Natural killer cell (primary cell): Measurements from ENCODE around the gene RABGAP1L. TPM values are rescaled to one million over a fixed set of nuclear protein-coding genes. Genes with fewer than 3 reads are reported as not detected.

ENCODE experiments used
- ATAC-seq, 3 donors: fragments of 150-1000 bp in 2 of 3; fragments of 200-7000 bp in 1 of 3; cut with Tn5 transposase; 1 replicate in 1 of 3; 2 replicates in 2 of 3; pipeline ENCODE4 v1.10.0; 2021; ENCODE audit warnings: mild to moderate bottlenecking in 2 of 3, moderate library complexity in 2 of 3
- DNase-seq, 2 donors: peaks; one replicate each; pipeline versions ENCODE4 v3.0.0 to v3.0.0-alpha.2; 2013 to 2021; ENCODE audit warnings: mixed read lengths in 1 of 2
- H3K27ac ChIP-seq: one replicate; pipeline ENCODE4 v1.5.1; 2013; ENCODE audit warnings: mild to moderate bottlenecking, low read length
- H3K27me3 ChIP-seq: one replicate; pipeline ENCODE4 v1.6.1; 2013; ENCODE audit warnings: low read length; ENCODE audit not compliant: control insufficient read depth, insufficient read depth
- H3K36me3 ChIP-seq: one replicate; pipeline ENCODE4 v1.6.1; 2013; ENCODE audit warnings: low read length; ENCODE audit not compliant: control insufficient read depth, insufficient read depth
- H3K4me1 ChIP-seq: one replicate; pipeline ENCODE4 v1.6.1; 2013; ENCODE audit warnings: low read length; ENCODE audit not compliant: control insufficient read depth, insufficient read depth
- H3K4me3 ChIP-seq: one replicate; pipeline ENCODE4 v1.5.1; 2013; ENCODE audit warnings: low read length
- H3K9me3 ChIP-seq: one replicate; pipeline ENCODE4 v1.6.1; 2013; ENCODE audit warnings: low read length; ENCODE audit not compliant: control insufficient read depth, insufficient read depth
- H3K27ac Mint-ChIP-seq, 2 donors: one replicate each; pipeline ENCODE4 v1.8.0; 2022; ENCODE audit warnings: mild to moderate bottlenecking in 2 of 2, mixed read lengths in 2 of 2, moderate library complexity in 1 of 2
- H3K27me3 Mint-ChIP-seq, 2 donors: one replicate each; pipeline ENCODE4 v1.8.0; 2022; ENCODE audit warnings: low read depth in 2 of 2, mixed read lengths in 2 of 2
- H3K36me3 Mint-ChIP-seq: one replicate; pipeline ENCODE4 v1.8.0; 2022; ENCODE audit warnings: mixed read lengths
- H3K4me1 Mint-ChIP-seq, 2 donors: one replicate each; pipeline ENCODE4 v1.8.0; 2022; ENCODE audit warnings: mixed read lengths in 2 of 2
- H3K4me3 Mint-ChIP-seq: one replicate; pipeline ENCODE4 v1.8.0; 2022; ENCODE audit warnings: mild to moderate bottlenecking, moderate library complexity, mixed read lengths
- H3K9me3 Mint-ChIP-seq, 2 donors: one replicate each; pipeline ENCODE4 v1.8.0; 2022; ENCODE audit warnings: mixed read lengths in 2 of 2
- WGBS: methylation state at CpG from one replicate; pipeline ENCODE4 v1.1.7; 2013; ENCODE audit warnings: missing lambda C conversion rate; ENCODE audit not compliant: insufficient coverage; 5-methylcytosine and 5-hydroxymethylcytosine counted together
- intact Hi-C: fragments of 100-400 bp; cut with micrococcal nuclease; formaldehyde crosslinking; loops from one replicate; pipeline ENCODE4 v1.14.2; 2022
- total RNA-seq, 4 donors: library from RNA; stranded (reverse); fragments of 120-200 nt in 1 of 4; gene quantifications; one replicate each; pipeline versions ENCODE4 v1.2.3 to v1.2.4, GENCODE V29; 2013 to 2022
- TF ChIP-seq, protein P1 (sequence below): fragments of 200-600 bp; IDR thresholded peaks from one replicate; pipeline ENCODE4 v1.8.0; 2022; ENCODE audit warnings: antibody characterized with exemption

Gene RABGAP1L
- total RNA-seq, 3 donors from 2014 or later (not counting 1 experiment from before 2014, with no cell fraction given), result 145 to 168 (median 153) TPM

DNA sequence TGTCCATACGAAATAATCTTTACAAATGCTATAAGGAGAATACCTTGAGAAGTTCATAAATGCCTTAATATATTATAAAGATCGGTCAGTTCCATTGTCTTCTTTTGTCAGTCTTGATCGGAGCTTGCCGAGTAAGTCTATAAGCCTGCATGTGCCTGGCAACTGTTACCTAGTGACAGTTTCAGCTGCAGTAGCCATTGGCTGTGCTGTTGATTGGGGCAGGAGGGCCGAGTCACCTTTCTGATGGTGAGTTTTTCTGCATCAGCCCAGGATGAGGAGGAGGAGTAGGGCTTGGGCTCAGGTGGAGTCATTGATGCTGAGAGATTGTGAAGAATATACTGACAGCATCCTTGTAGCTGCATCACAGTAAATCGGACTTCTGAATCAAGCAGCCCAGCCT, 286.5 kb downstream of the RABGAP1L start:
- Histone ChIP-seq H3K27ac (no peak overlapping the region), H3K4me1 (no peaks in the 10 kb centered on the region), H3K36me3 (no peaks in the 10 kb centered on the region), H3K9me3 (no peaks in the 10 kb centered on the region), H3K27me3 (no peaks in the 10 kb centered on the region), H3K4me3 (no peak overlapping the region)
- no peak overlapping the region for H3K4me3 Mint-ChIP-seq
- WGBS, result 98% methylated on average over 5 of the region's 6 CpGs
- no peak for ATAC-seq
- TF ChIP-seq, protein P1, sequence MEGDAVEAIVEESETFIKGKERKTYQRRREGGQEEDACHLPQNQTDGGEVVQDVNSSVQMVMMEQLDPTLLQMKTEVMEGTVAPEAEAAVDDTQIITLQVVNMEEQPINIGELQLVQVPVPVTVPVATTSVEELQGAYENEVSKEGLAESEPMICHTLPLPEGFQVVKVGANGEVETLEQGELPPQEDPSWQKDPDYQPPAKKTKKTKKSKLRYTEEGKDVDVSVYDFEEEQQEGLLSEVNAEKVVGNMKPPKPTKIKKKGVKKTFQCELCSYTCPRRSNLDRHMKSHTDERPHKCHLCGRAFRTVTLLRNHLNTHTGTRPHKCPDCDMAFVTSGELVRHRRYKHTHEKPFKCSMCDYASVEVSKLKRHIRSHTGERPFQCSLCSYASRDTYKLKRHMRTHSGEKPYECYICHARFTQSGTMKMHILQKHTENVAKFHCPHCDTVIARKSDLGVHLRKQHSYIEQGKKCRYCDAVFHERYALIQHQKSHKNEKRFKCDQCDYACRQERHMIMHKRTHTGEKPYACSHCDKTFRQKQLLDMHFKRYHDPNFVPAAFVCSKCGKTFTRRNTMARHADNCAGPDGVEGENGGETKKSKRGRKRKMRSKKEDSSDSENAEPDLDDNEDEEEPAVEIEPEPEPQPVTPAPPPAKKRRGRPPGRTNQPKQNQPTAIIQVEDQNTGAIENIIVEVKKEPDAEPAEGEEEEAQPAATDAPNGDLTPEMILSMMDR, result no peak
- no peak overlapping the region for H3K27ac Mint-ChIP-seq
- intact Hi-C loops, result no loop called here
- DNase-seq, result no peak
- H3K36me3 Mint-ChIP-seq, result no peaks in the 10 kb centered on the region
- peaks cover 38 to 47% of the 10 kb centered on the region in 2 donors for H3K4me1 Mint-ChIP-seq
- H3K9me3 Mint-ChIP-seq, result no peaks in the 10 kb centered on the region
- H3K27me3 Mint-ChIP-seq, result no peaks in the 10 kb centered on the region

DNA sequence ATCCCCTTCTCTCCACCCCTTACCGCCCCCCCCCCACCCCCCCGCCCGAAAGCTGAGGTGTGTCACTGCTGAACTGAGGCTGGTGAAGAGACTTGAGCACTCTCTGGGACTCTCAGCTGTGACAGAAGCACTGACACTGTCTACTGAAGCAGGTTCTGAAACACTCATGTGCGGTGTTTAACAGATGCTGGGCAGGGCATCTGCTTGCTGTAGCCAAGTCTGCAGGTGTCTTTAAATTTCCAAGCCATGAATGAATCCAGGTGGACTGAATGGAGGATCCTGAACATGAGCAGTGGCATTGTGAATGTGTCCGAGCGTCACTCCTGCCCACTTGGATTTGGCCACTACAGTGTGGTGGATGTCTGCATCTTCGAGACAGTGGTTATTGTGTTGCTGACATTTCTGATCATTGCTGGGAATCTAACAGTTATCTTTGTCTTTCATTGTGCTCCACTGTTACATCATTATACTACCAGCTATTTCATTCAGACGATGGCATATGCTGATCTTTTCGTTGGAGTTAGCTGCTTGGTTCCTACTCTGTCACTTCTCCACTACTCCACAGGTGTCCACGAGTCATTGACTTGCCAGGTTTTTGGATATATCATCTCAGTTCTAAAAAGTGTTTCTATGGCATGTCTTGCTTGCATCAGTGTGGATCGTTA, 288.7 kb downstream of the RABGAP1L start, which contains the start of gene GPR52:
TSS of gene GPR52 (plus strand) at position 99 of the 665 bp plus-strand sequence. CDS start at position 247, 148 bp downstream.
- ATAC-seq (no peak), DNase-seq (no peak)
- Histone ChIP-seq H3K9me3 (no peaks in the 10 kb centered on the region), H3K4me1 (no peaks in the 10 kb centered on the region), H3K4me3 (no peak within 1 kb of the TSS), H3K27ac (no peak within 1 kb of the TSS), H3K36me3 (no peaks in the 10 kb centered on the region), H3K27me3 (no peaks in the 10 kb centered on the region)
- no peak within 1 kb of the TSS for H3K27ac Mint-ChIP-seq
- no peak within 1 kb of the TSS for H3K4me3 Mint-ChIP-seq
- TF ChIP-seq, protein P1, result no peak
- no peaks in the 10 kb centered on the region for H3K27me3 Mint-ChIP-seq
- intact Hi-C loops, result no loop called here
- 97% methylated on average over 8 of the region's 11 CpGs for WGBS
- H3K4me1 Mint-ChIP-seq, result peaks cover 36 to 45% of the 10 kb centered on the region in 2 donors
- H3K36me3 Mint-ChIP-seq, result no peaks in the 10 kb centered on the region
- no peaks in the 10 kb centered on the region for H3K9me3 Mint-ChIP-seq

DNA sequence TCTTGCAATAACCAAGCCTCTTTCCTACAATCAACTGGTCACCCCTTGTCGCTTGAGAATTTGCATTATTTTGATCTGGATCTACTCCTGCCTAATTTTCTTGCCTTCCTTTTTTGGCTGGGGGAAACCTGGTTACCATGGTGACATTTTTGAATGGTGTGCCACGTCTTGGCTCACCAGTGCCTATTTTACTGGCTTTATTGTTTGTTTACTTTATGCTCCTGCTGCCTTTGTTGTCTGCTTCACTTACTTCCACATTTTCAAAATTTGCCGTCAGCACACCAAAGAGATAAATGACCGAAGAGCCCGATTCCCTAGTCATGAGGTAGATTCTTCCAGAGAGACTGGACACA, 289.2 kb downstream of the RABGAP1L start:
- Mint-ChIP-seq H3K9me3 (no peaks in the 10 kb centered on the region), H3K36me3 (no peaks in the 10 kb centered on the region), H3K4me1 (peaks cover 31 to 40% of the 10 kb centered on the region in 2 donors), H3K27me3 (no peaks in the 10 kb centered on the region), H3K4me3 (no peak overlapping the region), H3K27ac (no peak overlapping the region)
- DNase-seq (no peak), ATAC-seq (no peak)
- 75% methylated on average over 5 of the region's 5 CpGs for WGBS
- Histone ChIP-seq H3K4me1 (no peaks in the 10 kb centered on the region), H3K27ac (no peak overlapping the region), H3K4me3 (no peak overlapping the region), H3K9me3 (no peaks in the 10 kb centered on the region), H3K36me3 (no peaks in the 10 kb centered on the region), H3K27me3 (no peaks in the 10 kb centered on the region)
- intact Hi-C loops, result no loop called here
- TF ChIP-seq, protein P1, result no peak

DNA sequence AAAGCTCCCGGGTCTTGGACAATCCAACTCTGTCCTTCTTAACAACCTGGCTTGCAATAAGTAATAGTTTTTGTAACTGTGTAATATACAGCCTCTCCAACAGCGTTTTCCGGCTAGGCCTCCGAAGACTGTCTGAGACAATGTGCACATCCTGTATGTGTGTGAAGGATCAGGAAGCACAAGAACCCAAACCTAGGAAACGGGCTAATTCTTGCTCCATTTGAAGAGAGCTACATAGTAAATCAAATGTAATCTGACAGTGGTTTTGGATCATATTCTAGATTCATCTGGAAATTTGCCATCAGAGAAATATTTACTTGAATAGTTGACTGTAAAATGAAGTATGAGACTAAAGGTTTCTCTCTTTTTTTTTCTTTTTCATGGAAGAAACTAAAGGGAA, 289.7 kb downstream of the RABGAP1L start:
- ATAC-seq, result no peak
- no peaks in the 10 kb centered on the region for H3K4me1 ChIP-seq
- no peaks in the 10 kb centered on the region for H3K9me3 ChIP-seq
- WGBS, result 60% methylated on average over 4 of the region's 5 CpGs
- H3K27ac Mint-ChIP-seq, result no peak overlapping the region
- no peaks in the 10 kb centered on the region for H3K27me3 ChIP-seq
- peaks cover 27 to 36% of the 10 kb centered on the region in 2 donors for H3K4me1 Mint-ChIP-seq
- no peak overlapping the region for H3K4me3 Mint-ChIP-seq
- no peak overlapping the region for H3K27ac ChIP-seq
- H3K36me3 Mint-ChIP-seq, result no peaks in the 10 kb centered on the region
- no peaks in the 10 kb centered on the region for H3K27me3 Mint-ChIP-seq
- no peaks in the 10 kb centered on the region for H3K9me3 Mint-ChIP-seq
- H3K36me3 ChIP-seq, result no peaks in the 10 kb centered on the region
- no peak for DNase-seq
- TF ChIP-seq, protein P1, result no peak
- intact Hi-C loops, result no loop called here
- H3K4me3 ChIP-seq, result no peak overlapping the region
